HepG2 (cell line): Measurements from ENCODE around the gene NR2F1-AS1. TPM values are rescaled to one million over a fixed set of nuclear protein-coding genes. Genes with fewer than 3 reads are reported as not detected.

Source experiments
- ATAC-seq: fragments of 200-7000 bp; cut with Tn5 transposase; 3 replicates; pipeline ENCODE4 v1.9.1; 2020; ENCODE audit warnings: mild to moderate bottlenecking, moderate library complexity
- BruUV-seq: library from RNA; stranded (reverse); fragments of 400-500 nt; replicated peaks from 2 replicates; lab custom pipeline; 2021; lab: Mats Ljungman, UMichigan
- CTCF ChIA-PET: fragments of 300-600 bp; formaldehyde crosslinking; extraction: SDS; loops from one replicate; lab custom pipeline; 2021; ENCODE audit warnings: low total read pairs, inconsistent platforms, low intra/inter-chr PET ratio; lab: Yijun Ruan, JAX
- POLR2A ChIA-PET: fragments of 350-600 bp; sonication (Branson Sonifier 250); formaldehyde crosslinking; loops from one replicate; lab custom pipeline; 2020; ENCODE audit warnings: antibody characterized with exemption, inconsistent platforms; lab: Yijun Ruan, JAX
- DNase-seq: peaks from one replicate; pipeline ENCODE4 v3.0.0-alpha.2; 2015; ENCODE audit warnings: low spot score
- FAIRE-seq: peaks from 3 replicates; lab custom pipeline; 2011; peaks lifted over from hg19 to GRCh38; lab: Jason Lieb, UNC
- H2AFZ ChIP-seq: one replicate; pipeline ENCODE4 v1.6.1; 2011; ENCODE audit warnings: low read length, inconsistent platforms
- H3K27ac ChIP-seq: fragments of 300-600 bp; 3 replicates; pipeline ENCODE4 v1.8.0; 2011; ENCODE audit warnings: mixed run types, mild to moderate bottlenecking, mixed read lengths, low read length, inconsistent platforms; ENCODE audit not compliant: insufficient read depth; ENCODE audit errors: extremely low read length
- H3K27me3 ChIP-seq, 2 experiments: fragments of 200-600 bp in 1 of 2; 2 replicates in 1 of 2; 3 replicates in 1 of 2; pipeline versions ENCODE4 v1.6.0 to v1.8.0; 2011; ENCODE audit warnings: low read length in 2 of 2, mild to moderate bottlenecking in 2 of 2, moderate library complexity in 2 of 2, inconsistent platforms in 1 of 2; ENCODE audit not compliant: insufficient read depth in 2 of 2, control insufficient read depth in 1 of 2
- H3K36me3 ChIP-seq, 2 experiments: fragments of 200-600 bp in 1 of 2; replicated peaks in 1 of 2; 2 replicates in 1 of 2; 3 replicates in 1 of 2; pipeline versions ENCODE4 v1.5.1 to v1.8.0; 2011; ENCODE audit warnings: low read length in 2 of 2, inconsistent platforms in 1 of 2; ENCODE audit not compliant: insufficient read depth in 2 of 2, control insufficient read depth in 1 of 2
- H3K4me1 ChIP-seq: 2 replicates; pipeline ENCODE4 v1.5.1; 2012; ENCODE audit warnings: low read length, inconsistent platforms; ENCODE audit not compliant: insufficient read depth
- H3K4me2 ChIP-seq: 2 replicates; pipeline ENCODE4 v1.6.0; 2011; ENCODE audit warnings: low read depth, low read length, inconsistent platforms
- H3K4me3 ChIP-seq, 3 experiments: fragments of 200-600 bp in 1 of 3; sonication (generic), shearing (Covaris generic) in 1 of 3; replicated peaks in 1 of 3; 2 replicates each; pipeline ENCODE4 v1.5.1; 2011 to 2016; ENCODE audit warnings: low read length in 3 of 3, inconsistent platforms in 2 of 3, low read depth in 2 of 3, mild to moderate bottlenecking in 2 of 3, control low read depth in 1 of 3, mixed read lengths in 1 of 3; ENCODE audit not compliant: insufficient read depth in 1 of 3
- H3K79me2 ChIP-seq: one replicate; pipeline ENCODE4 v1.6.1; 2011; ENCODE audit warnings: low read length, inconsistent platforms; ENCODE audit not compliant: insufficient read depth
- H3K9ac ChIP-seq: 2 replicates; pipeline ENCODE4 v1.6.0; 2011; ENCODE audit warnings: mild to moderate bottlenecking, low read depth, low read length, inconsistent platforms; ENCODE audit not compliant: insufficient read depth
- H3K9me3 ChIP-seq: 2 replicates; pipeline ENCODE4 v1.5.1; 2012; ENCODE audit warnings: mild to moderate bottlenecking, low read length
- H4K20me1 ChIP-seq: 2 replicates; pipeline ENCODE4 v1.6.0; 2011; ENCODE audit warnings: inconsistent platforms, mild to moderate bottlenecking, low read length, moderate library complexity; ENCODE audit not compliant: insufficient read depth
- ATF7-NPFF ChIP-seq: sonication (generic); formaldehyde crosslinking; IDR thresholded peaks from 2 replicates; pipeline ENCODE4 v1.8.1; 2023; ENCODE audit warnings: mild to moderate bottlenecking, low read depth, missing genetic modification reagents, moderate library complexity
- FOXJ3 ChIP-seq: sonication (generic); formaldehyde crosslinking; IDR thresholded peaks from 2 replicates; pipeline ENCODE4 v1.4.0; 2020; ENCODE audit warnings: missing genetic modification reagents, mild to moderate bottlenecking, borderline replicate concordance
- JUND ChIP-seq: sonication (generic); formaldehyde crosslinking; IDR thresholded peaks from 2 replicates; pipeline ENCODE4 v1.8.0; 2022; ENCODE audit warnings: mild to moderate bottlenecking, missing genetic modification reagents
- KDM2A ChIP-seq: sonication (generic); formaldehyde crosslinking; IDR thresholded peaks from 2 replicates; pipeline ENCODE4 v1.4.0; 2020; ENCODE audit warnings: low read depth, missing genetic modification reagents, borderline replicate concordance
- KDM4B ChIP-seq: sonication (generic); formaldehyde crosslinking; IDR thresholded peaks from 2 replicates; pipeline ENCODE4 v1.4.0; 2020; ENCODE audit warnings: missing genetic modification reagents
- KLF11 ChIP-seq: IDR thresholded peaks from 2 replicates; pipeline ENCODE4 v1.6.1; 2016; ENCODE audit warnings: missing compliant biosample characterization
- KMT2A ChIP-seq: sonication (generic); formaldehyde crosslinking; IDR thresholded peaks from 2 replicates; pipeline ENCODE4 v1.4.0; 2020; ENCODE audit warnings: missing genetic modification reagents
- MAF1 ChIP-seq: sonication (generic); formaldehyde crosslinking; IDR thresholded peaks from 2 replicates; pipeline ENCODE4 v1.5.0; 2020; ENCODE audit warnings: missing genetic modification reagents, borderline replicate concordance
- NFKB2 ChIP-seq: sonication (generic); formaldehyde crosslinking; IDR thresholded peaks from 2 replicates; pipeline ENCODE4 v1.4.0; 2020; ENCODE audit warnings: missing genetic modification reagents, borderline replicate concordance
- RBM22 ChIP-seq: fragments of 200-400 bp; formaldehyde crosslinking; optimal IDR thresholded peaks from 2 replicates; pipeline ENCODE3; 2017; ENCODE audit warnings: mild to moderate bottlenecking, low read length, moderate library complexity
- ZFP36L1 ChIP-seq: sonication (generic); formaldehyde crosslinking; IDR thresholded peaks from 2 replicates; pipeline ENCODE4 v1.8.0; 2022; ENCODE audit warnings: mild to moderate bottlenecking, missing genetic modification reagents, moderate library complexity
- ZNF350 ChIP-seq: sonication (generic); formaldehyde crosslinking; IDR thresholded peaks from 2 replicates; pipeline ENCODE4 v1.4.0; 2020; ENCODE audit warnings: mild to moderate bottlenecking, low read depth, missing genetic modification reagents, borderline replicate concordance
- ZNF572 ChIP-seq: sonication (generic); formaldehyde crosslinking; IDR thresholded peaks from 2 replicates; pipeline ENCODE4 v1.5.1; 2020; ENCODE audit warnings: mild to moderate bottlenecking, missing genetic modification reagents
- ZNF761 ChIP-seq: sonication (generic); formaldehyde crosslinking; conservative IDR thresholded peaks from 2 replicates; pipeline ENCODE4 v1.4.0; 2020; ENCODE audit warnings: mild to moderate bottlenecking, missing genetic modification reagents
- ZNF772 ChIP-seq: sonication (generic); formaldehyde crosslinking; IDR thresholded peaks from 2 replicates; pipeline ENCODE4 v1.5.0; 2020; ENCODE audit warnings: mild to moderate bottlenecking, missing genetic modification reagents
- WGBS: methylation state at CpG from one replicate; pipeline ENCODE4 v1.1.6; 2017; ENCODE audit warnings: low lambda C conversion rate; 5-methylcytosine and 5-hydroxymethylcytosine counted together
- in situ Hi-C: cut with HindIII; loops from 2 replicates; pipeline ENCODE4 v1.10.0; 2017; ENCODE audit warnings: low pct_unique_long_range_greater_than_20kb; ENCODE audit not compliant: extremely low pct_ligation_motif_present
- intact Hi-C: fragments of 100-400 bp; cut with micrococcal nuclease; formaldehyde crosslinking; loops from one replicate; pipeline ENCODE4 v1.10.0; 2022; ENCODE audit not compliant: unreplicated experiment
- polyA plus RNA-seq, 8 experiments: library from polyadenylated mRNA; depleted of rRNA in 3 of 8; stranded (reverse) in 7 of 8; unstranded in 1 of 8; fragments of >200 nt; fragmentation: Illumina TruSeq in 4 of 8; extraction: Trizol in 4 of 8; gene quantifications; 2 replicates each; pipeline versions ENCODE4 v1.2.1 to v1.2.3, GENCODE V29; 2011 to 2016; ENCODE audit warnings: low read depth in 4 of 8, missing spikeins in 1 of 8, mixed read lengths in 1 of 8; ENCODE audit not compliant: insufficient read depth in 1 of 8
- total RNA-seq, 5 experiments: library from RNA; depleted of rRNA; stranded (reverse); fragments of >200 nt; fragmentation: Illumina TruSeq; extraction: Trizol; gene quantifications; 2 replicates each; pipeline ENCODE4 v1.2.3, GENCODE V29; 2016; ENCODE audit warnings: low read depth in 1 of 5
- TF ChIP-seq, protein P1 (sequence below): sonication (generic); formaldehyde crosslinking; IDR thresholded peaks from 2 replicates; pipeline ENCODE4 v1.4.0; 2020; ENCODE audit warnings: missing genetic modification reagents
- TF ChIP-seq, protein P2 (sequence below): IDR thresholded peaks from 2 replicates; pipeline ENCODE4 v1.6.1; 2012; ENCODE audit warnings: low read depth, low read length, improper control_type of control experiment

NR2F1-AS1 gene
- total and polyA plus RNA-seq, 2 of the 13 experiments (the other 11 are each of a cell fraction or from before 2014, with no cell fraction given) = 2.8 TPM

DNA sequence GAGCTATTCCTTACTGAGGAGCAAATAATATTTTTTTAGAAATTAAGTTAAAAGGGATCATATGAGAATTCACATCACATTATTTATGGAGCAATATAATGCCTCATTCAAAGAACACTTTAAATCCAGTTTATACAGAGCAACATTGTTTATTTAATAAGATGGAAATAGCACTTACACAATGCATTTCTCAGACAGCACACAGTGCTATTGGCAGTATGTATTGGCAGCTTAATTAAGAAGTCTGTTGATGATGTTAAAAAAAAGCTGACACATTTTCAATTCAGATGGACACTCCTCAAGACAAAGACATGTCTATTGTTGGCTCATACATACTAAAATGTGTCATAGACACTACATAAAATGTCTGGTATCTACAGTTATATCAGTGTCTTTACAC is 171.3 kb downstream of the NR2F1-AS1 start:
- H3K4me1 ChIP-seq = no peaks in the 10 kb centered on the region
- no peak overlapping the region for H3K9ac ChIP-seq
- no peak for FAIRE-seq
- in situ Hi-C loops = no loop called here
- no peaks in the 10 kb centered on the region for H3K27me3 ChIP-seq
- H2AFZ ChIP-seq = no peak overlapping the region
- TF ChIP-seq, protein P1, sequence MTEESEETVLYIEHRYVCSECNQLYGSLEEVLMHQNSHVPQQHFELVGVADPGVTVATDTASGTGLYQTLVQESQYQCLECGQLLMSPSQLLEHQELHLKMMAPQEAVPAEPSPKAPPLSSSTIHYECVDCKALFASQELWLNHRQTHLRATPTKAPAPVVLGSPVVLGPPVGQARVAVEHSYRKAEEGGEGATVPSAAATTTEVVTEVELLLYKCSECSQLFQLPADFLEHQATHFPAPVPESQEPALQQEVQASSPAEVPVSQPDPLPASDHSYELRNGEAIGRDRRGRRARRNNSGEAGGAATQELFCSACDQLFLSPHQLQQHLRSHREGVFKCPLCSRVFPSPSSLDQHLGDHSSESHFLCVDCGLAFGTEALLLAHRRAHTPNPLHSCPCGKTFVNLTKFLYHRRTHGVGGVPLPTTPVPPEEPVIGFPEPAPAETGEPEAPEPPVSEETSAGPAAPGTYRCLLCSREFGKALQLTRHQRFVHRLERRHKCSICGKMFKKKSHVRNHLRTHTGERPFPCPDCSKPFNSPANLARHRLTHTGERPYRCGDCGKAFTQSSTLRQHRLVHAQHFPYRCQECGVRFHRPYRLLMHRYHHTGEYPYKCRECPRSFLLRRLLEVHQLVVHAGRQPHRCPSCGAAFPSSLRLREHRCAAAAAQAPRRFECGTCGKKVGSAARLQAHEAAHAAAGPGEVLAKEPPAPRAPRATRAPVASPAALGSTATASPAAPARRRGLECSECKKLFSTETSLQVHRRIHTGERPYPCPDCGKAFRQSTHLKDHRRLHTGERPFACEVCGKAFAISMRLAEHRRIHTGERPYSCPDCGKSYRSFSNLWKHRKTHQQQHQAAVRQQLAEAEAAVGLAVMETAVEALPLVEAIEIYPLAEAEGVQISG (CRISPR knock-in tag) = no peak
- TF ChIP-seq, all 625 proteins: peak for 0
- ChIA-PET POLR2A (no interaction called here), CTCF (no interaction called here)
- no peaks in the 10 kb centered on the region for H3K9me3 ChIP-seq
- no peaks in the 10 kb centered on the region for H4K20me1 ChIP-seq
- no peak overlapping the region for H3K4me2 ChIP-seq
- intact Hi-C loops = no loop called here
- no peaks in the 10 kb centered on the region for H3K36me3 ChIP-seq
- BruUV-seq = no TSS peak
- no peak for ATAC-seq
- H3K4me3 ChIP-seq = no peak overlapping the region
- no peaks in the 10 kb centered on the region for H3K79me2 ChIP-seq
- DNase-seq = no peak
- no peak overlapping the region for H3K27ac ChIP-seq

GRCh38 chr5:93407454-93407853 is 173.6 kb downstream of the NR2F1-AS1 start:
- no peak overlapping the region for H2AFZ ChIP-seq
- intact Hi-C loops (no loop called here), in situ Hi-C loops (no loop called here)
- H3K9me3 ChIP-seq = no peaks in the 10 kb centered on the region
- ChIA-PET CTCF (no interaction called here), POLR2A (no interaction called here)
- 45% methylated on average over 6 of the region's 6 CpGs for WGBS
- no peak for DNase-seq
- no peaks in the 10 kb centered on the region for H3K4me1 ChIP-seq
- no peaks in the 10 kb centered on the region for H3K79me2 ChIP-seq
- FAIRE-seq = no peak
- BruUV-seq = no TSS peak
- H3K4me2 ChIP-seq = no peak overlapping the region
- no peak overlapping the region for H3K4me3 ChIP-seq
- H3K27me3 ChIP-seq = no peaks in the 10 kb centered on the region
- no peak for ATAC-seq
- H3K27ac ChIP-seq = no peak overlapping the region
- no peaks in the 10 kb centered on the region for H4K20me1 ChIP-seq
- H3K36me3 ChIP-seq = no peaks in the 10 kb centered on the region
- no peak overlapping the region for H3K9ac ChIP-seq
- TF ChIP-seq ZNF761 (CRISPR knock-in tag) (no peak), KDM4B (CRISPR knock-in tag) (no peak), MAF1 (CRISPR knock-in tag) (no peak), ZNF350 (CRISPR knock-in tag) (no peak), KLF11 (CRISPR knock-in tag) (no peak), ZFP36L1 (CRISPR knock-in tag) (no peak), KDM2A (CRISPR knock-in tag) (no peak), FOXJ3 (no peak), JUND (CRISPR knock-in tag) (no peak), KMT2A (CRISPR knock-in tag) (no peak), ZNF572 (no peak), NFKB2 (no peak), ZNF772 (no peak), ATF7-NPFF (no peak), RBM22 (no peak)
- TF ChIP-seq, protein P2, sequence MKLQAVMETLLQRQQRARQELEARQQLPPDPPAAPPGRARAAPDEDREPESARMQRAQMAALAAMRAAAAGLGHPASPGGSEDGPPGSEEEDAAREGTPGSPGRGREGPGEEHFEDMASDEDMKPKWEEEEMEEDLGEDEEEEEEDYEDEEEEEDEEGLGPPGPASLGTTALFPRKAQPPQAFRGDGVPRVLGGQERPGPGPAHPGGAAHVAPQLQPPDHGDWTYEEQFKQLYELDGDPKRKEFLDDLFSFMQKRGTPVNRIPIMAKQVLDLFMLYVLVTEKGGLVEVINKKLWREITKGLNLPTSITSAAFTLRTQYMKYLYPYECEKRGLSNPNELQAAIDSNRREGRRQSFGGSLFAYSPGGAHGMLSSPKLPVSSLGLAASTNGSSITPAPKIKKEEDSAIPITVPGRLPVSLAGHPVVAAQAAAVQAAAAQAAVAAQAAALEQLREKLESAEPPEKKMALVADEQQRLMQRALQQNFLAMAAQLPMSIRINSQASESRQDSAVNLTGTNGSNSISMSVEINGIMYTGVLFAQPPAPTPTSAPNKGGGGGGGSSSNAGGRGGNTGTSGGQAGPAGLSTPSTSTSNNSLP = no peak
